Posterior vena cava (tissue), 2 donors: Measurements from ENCODE around the gene RPL18. TPM values are rescaled to one million over a fixed set of nuclear protein-coding genes. Genes with fewer than 3 reads are reported as not detected.
A peak's percentile ranks its signal among the peaks of the same experiment; 100 is the strongest.

ENCODE experiments used
- DNase-seq: peaks from one replicate; pipeline ENCODE4 v3.0.0-alpha.2; 2020; ENCODE audit warnings: low spot score
- intact Hi-C, 2 donors: fragments of 100-400 bp; cut with DNase I; formaldehyde crosslinking; loops; one replicate each; pipeline versions ENCODE4 v1.14.1 to v1.14.2; 2022 to 2023
- total RNA-seq, 2 donors: library from RNA; stranded (reverse); fragmentation: NEBNext Ultra II Directional; extraction: Animal tissue kit (Norgen Biotek cat#: 25700); gene quantifications; one replicate each; pipeline ENCODE4 v1.2.1, GENCODE V29; 2021
- donor health status: DM: yes; HTN: yes; CAD: no.
- donor health status: DM: yes; HTN: yes; CAD: no.

Gene RPL18
- total RNA-seq, 2 donors from 2014 or later, result 746 to 777 TPM

DNA sequence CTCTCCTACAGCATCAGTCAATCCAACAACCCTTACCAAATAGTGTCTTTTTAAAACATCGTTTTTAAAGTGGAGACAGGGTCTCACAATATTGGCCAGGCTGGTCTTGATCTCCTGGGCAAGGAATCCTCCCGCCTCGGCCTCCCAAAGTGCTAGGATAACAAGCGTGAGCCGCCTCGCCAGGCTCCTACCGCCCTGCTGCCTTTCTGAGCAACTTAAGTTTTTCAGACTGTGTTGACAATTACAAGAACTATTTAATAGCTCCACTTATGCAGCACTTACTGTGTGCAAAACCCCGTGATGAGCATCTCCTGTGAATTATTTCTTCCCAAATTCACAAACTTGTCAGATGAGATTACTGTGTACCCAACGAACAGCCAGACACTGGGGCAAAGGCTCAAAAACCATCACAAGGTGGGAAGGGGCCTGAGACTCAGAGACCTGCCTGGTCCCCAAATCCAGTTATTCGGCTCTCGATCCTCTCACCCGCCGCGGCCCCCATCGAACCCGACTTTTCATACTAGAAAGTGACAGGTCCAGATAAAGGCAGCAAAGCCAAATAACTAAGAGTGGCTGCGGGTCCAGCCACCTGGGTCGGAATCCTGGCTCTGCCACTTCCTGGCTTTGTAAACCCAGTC, 581 bp downstream of the RPL18 start:
- intact Hi-C loops, result no loop called here
- no peak for DNase-seq

DNA sequence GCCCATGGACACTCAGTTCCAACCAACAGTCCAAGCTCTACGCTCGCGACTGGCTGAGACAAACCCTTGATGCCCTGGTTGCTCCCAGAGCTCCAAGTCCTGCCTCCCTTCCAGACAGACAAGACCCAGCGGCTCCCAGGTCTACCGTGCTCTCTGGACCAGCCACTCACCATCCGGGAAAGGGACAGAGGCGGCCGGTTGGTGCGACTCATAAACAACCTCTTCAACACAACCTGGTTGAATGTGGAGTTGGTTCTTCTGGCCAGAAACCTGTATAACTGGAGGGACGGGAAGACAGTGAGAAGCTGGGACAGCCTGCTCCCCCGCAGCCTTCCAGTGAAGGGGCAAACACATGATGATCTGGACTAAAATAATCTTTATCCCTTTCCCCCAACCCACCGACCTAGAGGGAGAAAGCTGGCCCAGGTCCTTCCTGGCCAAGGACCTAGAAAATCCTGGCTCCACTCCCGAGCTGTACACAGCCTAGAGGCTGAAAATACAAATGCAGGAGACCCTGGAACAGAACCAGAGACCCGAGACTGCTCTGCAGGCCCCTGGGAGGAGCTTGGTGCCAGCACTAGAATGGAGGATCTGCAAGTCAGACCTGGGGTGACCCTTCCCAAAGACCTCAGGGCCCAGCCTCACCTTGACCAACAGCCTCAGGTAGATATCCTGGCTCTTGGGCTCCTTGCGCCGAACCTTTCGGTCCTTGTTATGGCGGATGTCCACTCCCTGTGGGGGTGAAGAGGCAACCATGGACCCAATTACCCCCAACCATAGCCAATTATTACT, 1.6 kb downstream of the RPL18 start:
- intact Hi-C loops, result no loop called here

DNA sequence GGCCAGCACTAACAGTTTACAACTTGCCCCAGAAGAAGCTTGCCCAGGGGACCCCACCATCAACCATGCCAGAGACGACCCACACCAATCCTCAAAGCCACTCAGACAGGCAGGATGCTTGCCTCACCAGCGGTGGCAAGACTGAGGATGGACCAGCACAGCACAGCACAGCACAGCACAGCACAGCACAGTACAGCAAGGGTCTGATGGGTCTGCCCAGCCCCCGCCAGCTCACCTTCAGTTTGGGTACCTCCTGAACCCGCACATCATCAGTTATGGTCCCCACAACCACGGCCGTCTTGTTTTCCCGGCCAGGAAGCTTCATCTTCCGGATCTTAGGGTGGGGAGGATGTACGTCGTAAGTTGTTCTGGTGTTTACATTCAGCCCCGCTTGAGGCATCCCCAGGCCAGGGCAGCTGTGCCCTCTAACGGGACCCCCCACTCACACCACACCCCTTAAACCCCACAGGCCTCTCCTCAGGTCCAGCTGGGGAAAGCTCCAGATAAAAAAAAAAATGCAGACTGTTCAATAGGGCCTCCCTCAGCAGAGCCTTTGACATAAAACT, 2.4 kb downstream of the RPL18 start:
- no peak for DNase-seq

More for the DNA sequence above, 1.6 kb downstream of the RPL18 start:
- no peak for DNase-seq

DNA sequence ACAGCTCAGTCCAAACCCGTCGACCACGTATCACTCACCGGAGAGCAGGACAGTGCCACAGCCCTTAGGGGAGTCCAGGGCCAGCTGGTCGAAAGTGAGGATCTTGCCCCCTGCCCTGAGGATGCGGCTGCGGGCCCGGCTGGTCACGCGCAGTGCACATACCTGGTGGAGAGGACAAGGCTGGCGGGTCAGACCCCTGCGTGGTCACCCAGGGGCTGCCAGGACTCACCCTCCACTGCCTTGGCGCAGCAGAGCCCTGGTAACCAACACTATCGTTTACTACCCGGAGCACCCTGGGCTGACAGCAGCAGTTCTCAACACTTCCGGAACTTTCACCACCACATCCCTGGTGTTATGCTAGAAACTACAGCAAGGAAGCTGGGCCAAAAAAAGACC, 2.9 kb downstream of the RPL18 start:
- no peak for DNase-seq
- intact Hi-C loops, result no loop called here

More for the DNA sequence above, 2.4 kb downstream of the RPL18 start:
- intact Hi-C loops, result no loop called here

DNA sequence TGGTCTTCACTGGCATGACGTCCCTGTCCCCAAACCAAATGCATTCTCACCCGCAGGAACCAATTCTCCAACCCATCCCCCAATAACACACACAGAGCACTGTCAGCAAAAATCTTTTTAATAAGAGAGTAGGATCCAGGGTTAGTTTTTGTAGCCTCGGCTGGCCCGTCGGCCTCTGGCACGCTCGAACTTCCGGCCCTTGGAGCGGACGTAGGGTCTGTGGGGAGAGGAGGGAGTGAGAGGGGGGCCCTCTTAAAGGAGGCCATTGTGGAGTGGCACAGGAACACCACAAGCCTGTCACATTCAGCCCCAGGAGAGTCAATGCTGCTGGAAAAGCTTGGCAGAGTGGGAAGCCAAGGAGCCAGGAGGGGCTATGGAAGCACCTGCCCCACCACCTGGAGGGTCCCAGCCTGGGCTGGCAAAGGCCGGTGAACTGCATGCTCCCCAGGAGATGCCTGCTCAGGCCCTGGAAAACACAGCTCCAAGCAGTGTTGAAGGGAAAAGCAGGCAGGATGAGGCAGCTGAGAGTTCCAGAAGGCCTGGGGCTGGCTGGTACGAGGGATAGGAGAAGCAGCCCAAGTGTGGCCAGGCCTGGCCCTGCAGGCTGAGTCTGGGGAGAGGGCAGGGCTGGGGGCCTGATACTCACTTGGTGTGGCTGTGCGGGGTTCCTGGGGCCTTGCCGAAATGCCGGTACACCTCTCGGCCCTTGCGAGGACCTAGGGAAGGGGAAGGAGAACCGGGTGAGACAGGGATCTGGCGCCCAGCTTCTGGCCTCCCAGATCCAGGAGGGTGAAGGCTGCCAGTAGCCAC, 3.5 kb downstream of the RPL18 start:
- intact Hi-C loops, result no loop called here
- no peak for DNase-seq

DNA sequence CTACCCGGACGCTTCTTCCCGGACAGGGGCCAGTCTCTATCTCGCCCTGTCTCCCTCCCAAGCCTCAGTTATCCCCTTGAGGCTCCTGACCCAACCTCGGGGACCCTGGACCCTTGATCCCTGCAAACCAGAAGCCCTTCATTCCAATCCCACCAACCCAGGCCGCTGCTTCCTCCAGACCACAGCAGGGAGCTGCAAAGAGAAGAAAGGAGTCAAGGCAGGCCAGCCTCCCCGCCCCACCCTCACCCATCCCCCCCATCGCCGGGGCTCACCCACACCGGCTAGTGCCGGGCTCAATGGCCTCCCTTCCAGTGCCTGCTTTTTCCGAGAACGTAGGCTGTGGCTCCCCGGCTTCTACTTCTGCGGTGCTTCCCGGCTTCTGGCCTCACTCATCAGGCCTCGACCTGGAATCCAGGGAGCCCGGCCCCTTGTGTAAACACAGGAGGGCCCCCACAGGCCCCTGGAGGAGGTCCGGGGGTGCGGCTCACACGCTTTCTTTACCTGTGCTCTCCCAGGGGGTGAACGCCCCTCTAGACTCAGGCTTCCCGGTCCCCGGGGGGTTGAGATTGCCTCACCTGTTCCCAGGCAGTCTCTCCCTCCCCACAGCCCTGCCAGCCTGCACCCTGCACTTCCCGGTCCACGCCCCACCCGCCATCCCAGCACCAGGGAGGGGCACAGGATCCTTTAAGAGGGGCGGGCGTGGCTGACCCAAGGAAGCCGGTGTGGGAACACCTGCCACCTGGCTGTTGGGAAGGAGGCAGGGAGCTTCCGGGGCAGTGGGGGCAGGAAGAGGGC, 4.3 kb downstream of the RPL18 start, which contains the start of gene FAM83E:
TSS of gene FAM83E (minus strand) at position 641 of the 795 bp plus-strand sequence. CDS start 1,704 bp downstream, outside the sequence.
- intact Hi-C loops, result no loop called here
- no peak for DNase-seq

DNA sequence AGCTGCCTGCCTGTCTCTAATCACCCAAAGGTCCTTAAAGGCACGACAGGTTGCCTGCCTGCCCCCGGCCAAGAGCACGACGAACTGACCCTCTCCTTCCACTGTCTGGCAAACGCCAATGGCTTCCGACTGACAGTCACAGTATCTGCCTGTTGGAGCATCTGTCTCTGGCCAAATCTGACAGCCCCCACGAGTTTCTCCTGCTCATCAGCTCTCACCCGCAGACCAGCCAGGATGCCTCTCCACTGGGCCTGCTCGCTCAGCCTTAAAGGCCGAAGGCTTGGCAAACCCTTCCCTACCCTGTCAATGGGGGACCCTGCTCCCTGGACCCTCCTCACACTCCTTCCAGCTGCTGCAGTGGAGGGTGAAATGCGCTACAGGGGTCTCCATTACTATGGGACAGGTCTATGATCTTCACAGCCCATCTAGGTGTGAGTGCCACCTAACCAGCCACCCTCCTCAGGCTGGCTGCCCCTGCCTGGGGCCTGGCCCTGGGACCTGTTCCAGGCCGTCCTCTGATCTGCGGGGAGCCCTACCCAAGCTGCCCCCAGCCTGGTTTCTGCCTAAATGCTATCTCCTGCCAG, 5.0 kb downstream of the RPL18 start:
- DNase-seq, result no peak
- intact Hi-C loops, result no loop called here

DNA sequence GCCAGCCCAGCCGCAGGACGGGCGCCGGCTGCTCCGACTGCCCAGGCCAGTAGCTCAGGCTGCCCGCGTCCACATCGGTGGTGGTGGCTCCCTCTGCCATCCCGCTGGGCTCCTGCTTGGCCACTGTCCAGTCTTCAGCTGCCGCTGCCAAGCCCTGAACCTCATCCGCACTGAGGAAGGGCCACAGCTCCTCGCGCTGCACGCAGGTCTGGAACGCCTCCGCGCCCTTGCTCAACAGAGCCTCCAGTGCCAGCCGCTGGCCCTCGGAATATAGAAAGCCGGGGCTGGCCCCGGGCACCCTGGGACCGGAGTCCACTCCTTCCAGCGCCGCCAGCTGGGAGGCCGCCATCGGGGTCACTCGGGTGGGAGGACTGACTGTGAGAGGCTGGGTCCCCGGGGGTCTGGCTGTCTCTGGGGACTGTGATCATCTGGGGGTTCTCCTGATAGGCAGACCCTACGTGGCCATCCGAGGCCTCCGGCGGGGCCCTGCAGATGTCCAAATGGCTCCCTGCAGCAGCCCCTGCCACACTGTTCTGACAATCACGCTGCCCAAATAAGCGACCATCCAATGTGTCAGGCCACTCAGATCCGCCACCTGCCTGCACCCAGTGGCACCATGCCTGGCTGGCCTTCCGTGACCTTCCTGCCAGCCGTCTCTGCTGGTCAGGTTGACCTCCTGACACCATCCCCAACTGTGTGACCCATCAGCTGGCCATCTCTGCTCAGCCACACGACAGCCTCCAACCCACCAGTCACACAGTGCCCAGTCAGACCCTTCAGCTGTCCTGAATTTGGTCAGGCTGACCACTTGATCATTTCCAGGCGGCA, 5.7 kb downstream of the RPL18 start:
- intact Hi-C loops, result no loop called here
- no peak for DNase-seq

DNA sequence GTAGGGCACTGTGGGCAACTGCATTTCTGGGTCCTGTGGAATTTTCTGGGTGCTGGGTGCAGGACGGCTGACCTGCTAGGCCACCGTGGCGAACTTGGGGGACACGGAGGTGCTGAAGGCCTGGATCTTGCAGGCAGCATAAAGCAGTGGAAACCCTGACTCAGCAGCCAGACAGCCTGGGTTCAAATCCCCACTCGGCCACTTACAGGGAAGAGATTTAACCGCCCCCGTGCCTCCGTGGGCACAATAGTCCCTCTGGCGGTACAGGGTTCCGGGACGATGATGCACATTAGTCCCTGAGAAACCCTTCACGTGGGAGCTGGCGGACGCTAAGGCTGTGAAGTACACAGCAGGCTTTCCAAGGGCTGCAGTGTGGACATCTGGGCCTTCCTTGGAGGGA, 7.1 kb downstream of the RPL18 start:
- intact Hi-C loops, result no loop called here
- DNase-seq, result peak; percentile 70

DNA sequence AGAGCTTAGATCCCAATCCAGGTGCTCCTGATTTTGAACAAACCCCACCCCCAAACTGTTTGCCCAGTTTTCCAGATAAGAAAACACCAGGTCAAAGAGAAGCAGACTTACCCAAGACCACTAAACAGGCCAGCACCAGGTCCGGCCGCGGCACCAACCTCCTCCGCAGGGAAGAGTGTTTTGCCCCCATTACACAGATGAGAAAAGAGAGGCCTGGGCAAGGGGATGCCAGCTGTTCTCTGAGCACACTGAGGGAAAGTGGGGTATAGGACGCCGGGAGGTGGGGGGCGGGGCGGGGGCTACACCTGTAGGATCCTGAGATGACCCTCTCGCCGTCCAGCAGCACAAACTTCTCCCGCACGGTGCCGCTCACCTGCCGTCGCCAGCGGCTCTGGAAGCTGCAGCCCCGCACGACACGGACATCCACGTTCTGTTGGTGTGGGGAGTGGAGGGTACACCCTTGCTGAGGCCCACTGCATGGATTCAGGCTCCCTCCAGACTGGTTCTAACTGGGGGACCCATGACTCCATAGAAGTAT, 9.3 kb downstream of the RPL18 start:
- intact Hi-C loops, result no loop called here
- DNase-seq, result no peak

DNA sequence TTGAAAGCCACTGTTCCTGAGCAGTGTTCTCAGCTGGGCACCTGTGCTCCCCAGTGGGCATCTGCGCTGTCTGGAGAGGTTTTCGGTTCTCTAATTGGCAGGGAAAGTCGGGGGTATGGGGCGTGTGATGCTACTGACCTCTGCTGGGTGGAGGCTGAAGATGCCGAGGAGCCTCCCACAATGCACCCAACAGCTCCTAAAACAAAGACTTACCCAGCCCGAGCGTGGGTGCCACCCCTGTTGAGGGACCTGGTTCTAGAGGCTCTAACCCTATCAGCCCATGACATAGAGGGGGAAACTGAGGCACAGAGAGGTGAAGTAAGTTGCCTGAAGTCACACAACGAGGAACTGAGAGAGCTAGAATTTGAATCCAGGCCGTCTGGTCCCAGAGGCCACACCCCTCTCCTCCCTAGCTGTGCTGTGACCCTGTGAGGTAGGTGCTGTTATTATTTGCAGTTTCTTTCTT, 10.1 kb downstream of the RPL18 start:
- intact Hi-C loops, result no loop called here
- peak; percentile 80 for DNase-seq

DNA sequence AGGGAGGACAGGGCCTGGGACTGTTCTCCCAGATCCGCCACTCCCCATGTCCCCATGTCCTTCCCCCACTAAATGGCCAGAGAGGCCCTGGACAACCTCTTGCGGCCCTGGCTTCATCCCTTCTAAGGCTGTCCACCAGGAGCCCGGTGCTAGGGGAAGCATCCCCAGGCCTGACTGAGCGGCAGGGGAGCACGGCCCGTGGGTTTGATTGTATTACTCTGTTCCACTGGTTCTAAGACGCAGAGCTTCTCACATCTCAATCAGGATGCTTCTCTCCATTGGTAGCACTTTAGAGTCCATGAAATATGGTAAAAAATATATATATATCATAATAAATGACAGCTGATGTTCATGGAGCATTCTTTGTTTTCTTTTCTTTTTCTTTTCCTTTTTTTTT, 11.6 kb downstream of the RPL18 start:
- DNase-seq, result no peak
- intact Hi-C loops, result no loop called here

DNA sequence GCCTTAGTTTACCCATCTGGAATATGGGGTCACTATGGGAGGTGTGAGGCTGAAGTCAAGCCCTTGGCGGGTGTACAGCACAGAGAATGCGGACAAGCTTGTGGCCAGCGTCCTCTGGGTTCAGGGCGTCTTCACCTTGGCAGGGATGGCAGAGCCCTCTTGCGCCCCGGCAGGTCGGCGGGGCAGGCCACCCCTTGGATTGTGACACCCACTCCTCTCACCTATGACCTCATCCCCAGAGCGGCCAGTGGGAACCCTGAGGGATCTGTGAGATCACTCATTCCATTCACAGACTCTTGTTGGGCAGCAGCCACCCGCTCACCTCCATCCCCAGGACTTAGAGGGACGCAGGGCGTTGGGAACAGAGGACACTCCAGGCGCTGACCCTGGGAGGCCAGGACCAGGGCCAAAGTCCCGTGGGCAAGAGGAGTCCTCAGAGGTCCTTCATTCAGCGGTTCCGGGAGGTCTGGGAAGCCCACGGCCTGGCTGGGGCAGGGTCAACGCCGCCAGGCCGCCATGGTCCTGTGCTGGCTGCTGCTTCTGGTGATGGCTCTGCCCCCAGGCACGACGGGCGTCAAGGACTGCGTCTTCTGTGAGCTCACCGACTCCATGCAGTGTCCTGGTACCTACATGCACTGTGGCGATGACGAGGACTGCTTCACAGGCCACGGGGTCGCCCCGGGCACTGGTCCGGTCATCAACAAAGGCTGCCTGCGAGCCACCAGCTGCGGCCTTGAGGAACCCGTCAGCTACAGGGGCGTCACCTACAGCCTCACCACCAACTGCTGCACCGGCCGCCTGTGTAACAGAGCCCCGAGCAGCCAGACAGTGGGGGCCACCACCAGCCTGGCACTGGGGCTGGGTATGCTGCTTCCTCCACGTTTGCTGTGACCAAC, 12.3 kb downstream of the RPL18 start, which contains the start of gene SPACA4:
TSS of gene SPACA4 (plus strand) at position 280 of the 896 bp plus-strand sequence. CDS start at position 517, 237 bp downstream.
- intact Hi-C loops, result no loop called here
- peak; percentile 77 for DNase-seq

DNA sequence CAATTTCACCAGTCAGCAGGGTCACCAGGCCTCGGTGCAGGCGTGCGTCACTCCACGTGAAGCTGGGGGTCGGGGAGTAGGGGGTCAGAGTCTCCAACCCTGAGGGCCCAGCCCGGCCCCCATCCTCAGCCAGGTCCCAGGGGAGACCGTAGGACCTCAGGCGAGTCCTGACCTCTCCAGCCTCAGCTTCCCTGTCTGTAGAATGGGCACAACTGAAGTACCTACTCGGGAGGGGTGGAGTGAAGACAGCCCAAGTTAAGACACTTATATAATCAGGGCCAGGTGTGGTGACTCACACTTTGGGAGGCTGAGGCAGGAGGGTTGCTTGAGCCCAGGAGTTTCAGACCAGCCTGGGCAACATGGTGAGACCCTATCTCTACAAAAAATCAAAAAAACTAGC, 15.1 kb downstream of the RPL18 start:
- DNase-seq, result no peak
- intact Hi-C loops, result no loop called here

DNA sequence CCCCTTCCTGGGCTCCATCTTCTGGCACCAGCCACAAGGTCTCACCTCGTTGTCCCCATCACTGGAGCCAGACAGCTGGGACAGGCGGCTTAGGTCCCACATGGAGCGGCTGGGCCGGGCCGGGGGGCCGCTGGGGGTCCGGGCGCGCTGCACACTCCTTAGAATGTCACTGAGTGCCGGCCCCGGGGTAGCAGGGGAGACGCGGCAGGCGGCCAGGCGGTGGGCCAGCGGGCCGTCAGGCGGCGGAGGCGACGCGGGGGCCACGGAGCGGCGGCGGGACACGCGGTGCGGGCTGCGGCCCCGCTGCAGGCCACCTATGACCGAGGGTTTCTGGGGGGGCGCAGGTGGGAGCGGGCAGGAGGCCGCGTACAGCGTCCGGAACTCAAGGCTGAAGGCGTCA, 15.5 kb downstream of the RPL18 start:
- no peak for DNase-seq
- intact Hi-C loops, result no loop called here

DNA sequence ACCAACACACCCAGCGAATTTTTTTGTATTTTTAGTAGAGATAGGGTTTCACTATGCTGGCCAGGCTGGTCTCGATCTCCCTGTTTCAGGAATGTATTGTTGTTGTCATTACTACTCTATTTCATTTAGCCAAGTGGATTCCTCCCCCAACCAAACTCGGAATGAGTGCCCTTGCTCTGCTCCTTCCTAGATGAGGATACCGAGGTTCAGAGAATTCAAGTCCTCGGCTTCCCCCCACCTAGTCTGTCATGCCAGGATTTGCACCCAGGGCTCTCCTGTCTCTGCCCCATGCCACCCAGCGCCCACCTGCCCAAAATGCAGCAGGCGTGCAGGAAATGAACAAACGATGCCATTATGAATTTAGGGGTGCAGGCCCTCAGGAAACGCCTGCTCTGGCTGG, 16.0 kb downstream of the RPL18 start:
- intact Hi-C loops, result no loop called here
- DNase-seq, result no peak
